ENCODE data around the gene SEMA3B. TPM values are rescaled to one million over a fixed set of nuclear protein-coding genes. Genes with fewer than 3 reads are reported as not detected.

The SEMA3B gene
- total RNA-seq, 2 experiments from 2014 or later = 0.52 to 0.84 TPM

- DNase-seq (peak; percentile 93), ATAC-seq (peak; percentile 81)
- peak overlapping the region; percentile 76 for H3K4me3 Mint-ChIP-seq
- H3K27ac Mint-ChIP-seq = peak overlapping the region; percentile 91
- no peaks in the 10 kb centered on the region for H3K9me3 Mint-ChIP-seq (ENCODE audit: insufficient read depth)
- H3K27me3 Mint-ChIP-seq (ENCODE audit: low read depth) = no peaks in the 10 kb centered on the region
- peaks cover 73% of the 10 kb centered on the region for H3K4me1 Mint-ChIP-seq (ENCODE audit: low read depth)
- POLR2A ChIA-PET = interaction anchor here (0.7 to 2.7 kb wide), 6 partner anchors 10 to 81 kb away, joined by 3 to 24 read pairs (median 5); partner anchors contain the start of genes GNAI2, HYAL3, NAA80 and TUSC2
- peaks cover 42% of the 10 kb centered on the region for H3K36me3 Mint-ChIP-seq (ENCODE audit: low read depth)
- CTCF ChIA-PET = interaction anchor here (0.6 to 5.0 kb wide), 44 partner anchors 8 to 388 kb away, joined by 3 to 180 read pairs (median 5); partner anchors contain the start of genes GNAI2, GNAT1, HYAL2 and HYAL3
These were observed 22.4 kb upstream of the SEMA3B start for GRCh38 chr3:50246517-50246954.

GRCh38 chr3:50248387-50248786 lies 20.6 kb upstream of the SEMA3B start:
- H3K4me1 Mint-ChIP-seq (ENCODE audit: low read depth) = peaks cover 55% of the 10 kb centered on the region
- POLR2A ChIA-PET = no interaction called here

GRCh38 chr3:50249457-50249856 lies 19.5 kb upstream of the SEMA3B start:
- no peak for DNase-seq
- Mint-ChIP-seq H3K4me3 (no peak overlapping the region), H3K27me3 (ENCODE audit: low read depth) (no peaks in the 10 kb centered on the region), H3K9me3 (ENCODE audit: insufficient read depth) (no peaks in the 10 kb centered on the region), H3K4me1 (ENCODE audit: low read depth) (peaks cover 49% of the 10 kb centered on the region), H3K36me3 (ENCODE audit: low read depth) (peaks cover 41% of the 10 kb centered on the region), H3K27ac (no peak overlapping the region)
- POLR2A ChIA-PET = interaction anchor here (0.9 to 1.5 kb wide), 2 partner anchors 14 to 22 kb away, joined by 3 to 5 read pairs; partner anchors contain the start of gene GNAI2
- no peak for ATAC-seq
- CTCF ChIA-PET = interaction anchor here (1.2 to 1.9 kb wide), 3 partner anchors 10 to 23 kb away, joined by 4 to 10 read pairs (median 5); no protein-coding TSS in a partner anchor

More at GRCh38 chr3:50248387-50248786, 20.6 kb upstream of the SEMA3B start:
- CTCF ChIA-PET = interaction anchor here (0.6 to 2.9 kb wide), 3 partner anchors 11 to 54 kb away, joined by 3 to 180 read pairs (median 3); no protein-coding TSS in a partner anchor
- H3K9me3 Mint-ChIP-seq (ENCODE audit: insufficient read depth) = no peaks in the 10 kb centered on the region
- H3K27me3 Mint-ChIP-seq (ENCODE audit: low read depth) = no peaks in the 10 kb centered on the region
- DNase-seq (no peak), ATAC-seq (no peak)
- peak overlapping the region; percentile 90 for H3K27ac Mint-ChIP-seq
- H3K4me3 Mint-ChIP-seq = no peak overlapping the region
- H3K36me3 Mint-ChIP-seq (ENCODE audit: low read depth) = peaks cover 40% of the 10 kb centered on the region

GRCh38 chr3:50250514-50250913 lies 18.4 kb upstream of the SEMA3B start:
- peaks cover 48% of the 10 kb centered on the region for H3K36me3 Mint-ChIP-seq (ENCODE audit: low read depth)
- H3K4me1 Mint-ChIP-seq (ENCODE audit: low read depth) = peaks cover 40% of the 10 kb centered on the region
- CTCF ChIA-PET = interaction anchor here (0.8 to 1.9 kb wide), 5 partner anchors 9 to 55 kb away, joined by 3 to 10 read pairs (median 4); no protein-coding TSS in a partner anchor
- no peak for ATAC-seq
- POLR2A ChIA-PET = interaction anchor here (0.9 to 1.5 kb wide), 2 partner anchors 11 to 15 kb away, joined by 4 to 5 read pairs; partner anchors contain the start of gene GNAI2
- no peak for DNase-seq
- H3K9me3 Mint-ChIP-seq (ENCODE audit: insufficient read depth) = no peaks in the 10 kb centered on the region
- no peaks in the 10 kb centered on the region for H3K27me3 Mint-ChIP-seq (ENCODE audit: low read depth)
- H3K27ac Mint-ChIP-seq = peak overlapping the region; percentile 37
- no peak overlapping the region for H3K4me3 Mint-ChIP-seq

- H3K36me3 Mint-ChIP-seq (ENCODE audit: low read depth) = peaks cover 48% of the 10 kb centered on the region
- CTCF ChIA-PET = interaction anchor here (1.0 to 1.2 kb wide), 2 partner anchors 8 to 9 kb away, joined by 3 to 4 read pairs; no protein-coding TSS in a partner anchor
- DNase-seq (no peak), ATAC-seq (no peak)
- POLR2A ChIA-PET = no interaction called here
- H3K27me3 Mint-ChIP-seq (ENCODE audit: low read depth) = no peaks in the 10 kb centered on the region
- peak overlapping the region; percentile 18 for H3K27ac Mint-ChIP-seq
- no peak overlapping the region for H3K4me3 Mint-ChIP-seq
- no peaks in the 10 kb centered on the region for H3K9me3 Mint-ChIP-seq (ENCODE audit: insufficient read depth)
- peaks cover 33% of the 10 kb centered on the region for H3K4me1 Mint-ChIP-seq (ENCODE audit: low read depth)
These were observed 17.7 kb upstream of the SEMA3B start for GRCh38 chr3:50251220-50251619.

- DNase-seq (no peak), ATAC-seq (no peak)
- Mint-ChIP-seq H3K4me3 (no peak overlapping the region), H3K36me3 (ENCODE audit: low read depth) (peaks cover 64% of the 10 kb centered on the region), H3K27ac (no peak overlapping the region), H3K4me1 (ENCODE audit: low read depth) (peaks cover 14% of the 10 kb centered on the region), H3K27me3 (ENCODE audit: low read depth) (no peaks in the 10 kb centered on the region), H3K9me3 (ENCODE audit: insufficient read depth) (peaks cover 4% of the 10 kb centered on the region)
- ChIA-PET POLR2A (no interaction called here), CTCF (interaction anchor here (0.8 to 3.6 kb wide), 2 partner anchors 8 to 27 kb away, joined by 4 to 22 read pairs; no protein-coding TSS in a partner anchor)
These were observed 14.2 kb upstream of the SEMA3B start for GRCh38 chr3:50254577-50255250.

- Mint-ChIP-seq H3K36me3 (ENCODE audit: low read depth) (peaks cover 59% of the 10 kb centered on the region), H3K27ac (no peak overlapping the region), H3K27me3 (ENCODE audit: low read depth) (no peaks in the 10 kb centered on the region), H3K9me3 (ENCODE audit: insufficient read depth) (peaks cover 4% of the 10 kb centered on the region), H3K4me1 (ENCODE audit: low read depth) (peaks cover 15% of the 10 kb centered on the region), H3K4me3 (no peak overlapping the region)
- DNase-seq = no peak
- POLR2A ChIA-PET = no interaction called here
- no peak for ATAC-seq
- CTCF ChIA-PET = interaction anchor here (1.6 to 3.6 kb wide), 3 partner anchors 8 to 60 kb away, joined by 5 to 22 read pairs (median 21); no protein-coding TSS in a partner anchor
These were observed 13.7 kb upstream of the SEMA3B start for GRCh38 chr3:50255251-50255615.

GRCh38 chr3:50256978-50257890 lies 11.7 kb upstream of the SEMA3B start:
- CTCF ChIA-PET = interaction anchor here (0.7 to 4.2 kb wide), 5 partner anchors 10 to 62 kb away, joined by 3 to 45 read pairs (median 21); no protein-coding TSS in a partner anchor
- H3K4me1 Mint-ChIP-seq (ENCODE audit: low read depth) = peaks cover 12% of the 10 kb centered on the region
- ATAC-seq = no peak
- POLR2A ChIA-PET = interaction anchor here (0.7 kb wide), 1 partner anchor 68 kb away, joined by 3 read pairs; no protein-coding TSS in a partner anchor
- no peak overlapping the region for H3K27ac Mint-ChIP-seq
- no peaks in the 10 kb centered on the region for H3K27me3 Mint-ChIP-seq (ENCODE audit: low read depth)
- H3K4me3 Mint-ChIP-seq = no peak overlapping the region
- H3K36me3 Mint-ChIP-seq (ENCODE audit: low read depth) = peaks cover 50% of the 10 kb centered on the region
- peak; percentile 54 for DNase-seq
- peaks cover 4% of the 10 kb centered on the region for H3K9me3 Mint-ChIP-seq (ENCODE audit: insufficient read depth)

- peak overlapping the region; percentile 39 for H3K27ac Mint-ChIP-seq
- DNase-seq (no peak), ATAC-seq (no peak)
- no peaks in the 10 kb centered on the region for H3K27me3 Mint-ChIP-seq (ENCODE audit: low read depth)
- POLR2A ChIA-PET = no interaction called here
- CTCF ChIA-PET = interaction anchor here (0.8 to 4.2 kb wide), 6 partner anchors 12 to 31 kb away, joined by 3 to 45 read pairs (median 4); partner anchors contain the start of gene GNAI2
- peaks cover 4% of the 10 kb centered on the region for H3K9me3 Mint-ChIP-seq (ENCODE audit: insufficient read depth)
- no peak overlapping the region for H3K4me3 Mint-ChIP-seq
- peaks cover 12% of the 10 kb centered on the region for H3K4me1 Mint-ChIP-seq (ENCODE audit: low read depth)
- H3K36me3 Mint-ChIP-seq (ENCODE audit: low read depth) = peaks cover 50% of the 10 kb centered on the region
These were observed 10.8 kb upstream of the SEMA3B start for GRCh38 chr3:50258029-50258680.

- no peak for DNase-seq
- ChIA-PET POLR2A (interaction anchor here (0.6 kb wide), 1 partner anchor 32 kb away, joined by 3 read pairs; no protein-coding TSS in a partner anchor), CTCF (interaction anchor here (1.0 to 4.2 kb wide), 12 partner anchors 8 to 40 kb away, joined by 3 to 45 read pairs (median 8); partner anchors contain the start of genes GNAI2, HYAL3, IFRD2 and NAA80)
- H3K36me3 Mint-ChIP-seq (ENCODE audit: low read depth) = peaks cover 44% of the 10 kb centered on the region
- H3K27me3 Mint-ChIP-seq (ENCODE audit: low read depth) = no peaks in the 10 kb centered on the region
- peaks cover 10% of the 10 kb centered on the region for H3K4me1 Mint-ChIP-seq (ENCODE audit: low read depth)
- H3K9me3 Mint-ChIP-seq (ENCODE audit: insufficient read depth) = peaks cover 4% of the 10 kb centered on the region
- H3K27ac Mint-ChIP-seq = no peak overlapping the region
- ATAC-seq = no peak
- H3K4me3 Mint-ChIP-seq = no peak overlapping the region
These were observed 10.0 kb upstream of the SEMA3B start for GRCh38 chr3:50258979-50259378.
